Occipital lobe (tissue), 2 donors: ENCODE data around the gene RAI1. TPM values are rescaled to one million over a fixed set of nuclear protein-coding genes. Genes with fewer than 3 reads are reported as not detected.

ENCODE experiments used
- DNase-seq: peaks from one replicate; lab custom pipeline; 2025; lab: John Stamatoyannopoulos, UW
- total RNA-seq: library from RNA; depleted of rRNA; stranded (reverse); fragments of >200 nt; gene quantifications from one replicate; pipeline ENCODE4 v1.2.3, GENCODE V29; 2014

RAI1 gene
- total RNA-seq, 1 donor from 2014 or later, result 14.3 TPM

- no peak for DNase-seq
Measured at GRCh38 chr17:17766744-17767120, 85.5 kb downstream of the RAI1 start.

GRCh38 chr17:17767154-17767869 lies 86.1 kb downstream of the RAI1 start:
- no peak for DNase-seq

GRCh38 chr17:17767887-17768418 lies 86.7 kb downstream of the RAI1 start:
- no peak for DNase-seq

- no peak for DNase-seq
Measured at GRCh38 chr17:17768424-17769088, 87.3 kb downstream of the RAI1 start.

GRCh38 chr17:17769869-17770631 lies 88.8 kb downstream of the RAI1 start:
- no peak for DNase-seq

GRCh38 chr17:17770632-17771044 lies 89.4 kb downstream of the RAI1 start:
- no peak for DNase-seq

- DNase-seq, result no peak
Measured at GRCh38 chr17:17771498-17772201, 90.4 kb downstream of the RAI1 start.

GRCh38 chr17:17772231-17772630 lies 91.0 kb downstream of the RAI1 start:
- no peak for DNase-seq

GRCh38 chr17:17774009-17774881 lies 93.0 kb downstream of the RAI1 start:
- DNase-seq, result no peak

GRCh38 chr17:17776889-17777288 lies 95.6 kb downstream of the RAI1 start:
- no peak for DNase-seq

GRCh38 chr17:17778308-17779014 lies 97.2 kb downstream of the RAI1 start:
- peak; percentile 17 for DNase-seq

GRCh38 chr17:17779015-17779611 lies 97.9 kb downstream of the RAI1 start:
- DNase-seq, result no peak

GRCh38 chr17:17780922-17781590 lies 99.8 kb downstream of the RAI1 start:
- peak; percentile 38 for DNase-seq

- peak; percentile 78 for DNase-seq
Measured at GRCh38 chr17:17781591-17782496, 100.6 kb downstream of the RAI1 start.

GRCh38 chr17:17782523-17783115 lies 101.4 kb downstream of the RAI1 start:
- DNase-seq, result peak; percentile 59

- peak; percentile 59 for DNase-seq
Measured at GRCh38 chr17:17783116-17783824, 102.0 kb downstream of the RAI1 start.
